IMR-90 (cell line): ENCODE results near the gene RAD51C.

Experiments
- BHLHE40 ChIP-seq: fragments of 150-350 bp; IDR thresholded peaks from 2 replicates; pipeline ENCODE4 v1.6.1; 2016; ENCODE audit warnings: mild to moderate bottlenecking, low read depth, low read length
- CHD1 ChIP-seq: IDR thresholded peaks from 2 replicates; pipeline ENCODE4 v1.6.1; 2012; ENCODE audit warnings: low read depth, low read length, improper control_type of control experiment
- MAZ ChIP-seq: IDR thresholded peaks from 2 replicates; pipeline ENCODE4 v1.6.1; 2012; ENCODE audit warnings: low read depth, mild to moderate bottlenecking, low read length, improper control_type of control experiment, moderate library complexity, borderline replicate concordance
- POLR2A ChIP-seq: IDR thresholded peaks from 2 replicates; pipeline ENCODE4 v1.6.1; 2012; ENCODE audit warnings: mild to moderate bottlenecking, low read depth, low read length
- RAD21 ChIP-seq: IDR thresholded peaks from 2 replicates; pipeline ENCODE4 v1.6.1; 2012; ENCODE audit warnings: low read length, improper control_type of control experiment
- RFX5 ChIP-seq: IDR thresholded peaks from 2 replicates; pipeline ENCODE4 v1.8.0; 2012; ENCODE audit warnings: low read depth, mild to moderate bottlenecking, low read length, moderate library complexity
- SMC3 ChIP-seq: fragments of 150-350 bp; IDR thresholded peaks from 2 replicates; pipeline ENCODE4 v1.6.1; 2016; ENCODE audit warnings: low read depth, mild to moderate bottlenecking, antibody characterized with exemption, low read length, moderate library complexity
- TF ChIP-seq, protein P1 (sequence below): conservative IDR thresholded peaks from 2 replicates; pipeline ENCODE4 v1.5.1; 2012; ENCODE audit warnings: mild to moderate bottlenecking, low read depth, low read length, improper control_type of control experiment
- TF ChIP-seq, protein P2 (sequence below): fragments of 150-350 bp; IDR thresholded peaks from 2 replicates; pipeline ENCODE4 v1.6.1; 2017; ENCODE audit warnings: mild to moderate bottlenecking, antibody characterized with exemption, low read length, low read depth

DNA sequence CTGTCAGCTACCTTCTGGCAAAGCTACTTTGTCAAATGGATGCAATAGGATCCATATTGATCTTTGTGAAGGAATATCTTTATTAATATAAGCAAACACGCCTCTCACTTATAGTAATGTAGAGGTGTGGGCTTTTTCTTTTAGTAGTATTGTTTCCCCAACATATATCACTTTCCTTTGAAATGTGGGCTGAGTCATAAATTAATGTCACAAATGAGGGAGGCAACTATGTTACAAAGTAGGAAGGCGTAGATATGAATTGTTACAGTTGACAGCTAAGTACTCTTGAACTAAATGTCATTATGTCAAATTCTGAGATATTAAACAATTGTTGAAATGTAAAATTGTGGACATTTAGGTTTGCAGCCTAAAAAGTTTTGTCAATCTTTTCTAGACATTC is 60.6 kb downstream of the RAD51C start:
- no peak for TF ChIP-seq POLR2A
- TF ChIP-seq, protein P1, sequence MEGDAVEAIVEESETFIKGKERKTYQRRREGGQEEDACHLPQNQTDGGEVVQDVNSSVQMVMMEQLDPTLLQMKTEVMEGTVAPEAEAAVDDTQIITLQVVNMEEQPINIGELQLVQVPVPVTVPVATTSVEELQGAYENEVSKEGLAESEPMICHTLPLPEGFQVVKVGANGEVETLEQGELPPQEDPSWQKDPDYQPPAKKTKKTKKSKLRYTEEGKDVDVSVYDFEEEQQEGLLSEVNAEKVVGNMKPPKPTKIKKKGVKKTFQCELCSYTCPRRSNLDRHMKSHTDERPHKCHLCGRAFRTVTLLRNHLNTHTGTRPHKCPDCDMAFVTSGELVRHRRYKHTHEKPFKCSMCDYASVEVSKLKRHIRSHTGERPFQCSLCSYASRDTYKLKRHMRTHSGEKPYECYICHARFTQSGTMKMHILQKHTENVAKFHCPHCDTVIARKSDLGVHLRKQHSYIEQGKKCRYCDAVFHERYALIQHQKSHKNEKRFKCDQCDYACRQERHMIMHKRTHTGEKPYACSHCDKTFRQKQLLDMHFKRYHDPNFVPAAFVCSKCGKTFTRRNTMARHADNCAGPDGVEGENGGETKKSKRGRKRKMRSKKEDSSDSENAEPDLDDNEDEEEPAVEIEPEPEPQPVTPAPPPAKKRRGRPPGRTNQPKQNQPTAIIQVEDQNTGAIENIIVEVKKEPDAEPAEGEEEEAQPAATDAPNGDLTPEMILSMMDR, result no peak
- TF ChIP-seq RAD21, result no peak
- no peak for TF ChIP-seq MAZ
- TF ChIP-seq, protein P2, sequence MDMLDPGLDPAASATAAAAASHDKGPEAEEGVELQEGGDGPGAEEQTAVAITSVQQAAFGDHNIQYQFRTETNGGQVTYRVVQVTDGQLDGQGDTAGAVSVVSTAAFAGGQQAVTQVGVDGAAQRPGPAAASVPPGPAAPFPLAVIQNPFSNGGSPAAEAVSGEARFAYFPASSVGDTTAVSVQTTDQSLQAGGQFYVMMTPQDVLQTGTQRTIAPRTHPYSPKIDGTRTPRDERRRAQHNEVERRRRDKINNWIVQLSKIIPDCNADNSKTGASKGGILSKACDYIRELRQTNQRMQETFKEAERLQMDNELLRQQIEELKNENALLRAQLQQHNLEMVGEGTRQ, result no peak
- TF ChIP-seq RFX5, result no peak
- TF ChIP-seq BHLHE40, result no peak
- TF ChIP-seq CHD1, result no peak
- TF ChIP-seq SMC3, result no peak
